WERI-Rb-1 (cell line): ENCODE results near the gene LRTM2.

Experiments
- DNase-seq: peaks from one replicate; pipeline ENCODE4 v3.0.0-alpha.2; 2020
- H3K27ac ChIP-seq: fragments of 250-450 bp; sonication (Bioruptor Pico); 2 replicates; pipeline ENCODE4 v1.5.1; 2020; ENCODE audit warnings: mild to moderate bottlenecking, moderate library complexity
- H3K27me3 ChIP-seq: fragments of 250-450 bp; sonication (Bioruptor Pico); 2 replicates; pipeline ENCODE4 v1.5.1; 2021; ENCODE audit warnings: mild to moderate bottlenecking, low read depth, moderate library complexity; ENCODE audit not compliant: insufficient read depth, severe bottlenecking
- H3K36me3 ChIP-seq: fragments of 250-450 bp; sonication (Bioruptor Pico); 2 replicates; pipeline ENCODE4 v1.5.1; 2020; ENCODE audit warnings: mild to moderate bottlenecking, moderate library complexity
- H3K4me3 ChIP-seq: 2 replicates; pipeline ENCODE4 v1.5.1; 2011; ENCODE audit warnings: low read depth, mild to moderate bottlenecking, control low read depth, low read length
- H3K9me3 ChIP-seq: fragments of 250-450 bp; sonication (Bioruptor Pico); 2 replicates; pipeline ENCODE4 v1.5.1; 2021; ENCODE audit warnings: mild to moderate bottlenecking, moderate library complexity; ENCODE audit not compliant: severe bottlenecking
- CTCF ChIP-seq: IDR thresholded peaks from 2 replicates; pipeline ENCODE4 v1.5.1; 2011; ENCODE audit warnings: low read depth, mild to moderate bottlenecking, control low read depth, inconsistent platforms, low read length

The LRTM2 gene

GRCh38 chr12:1820191-1820895, at the start of gene LRTM2:
TSS of gene LRTM2 (plus strand) at chr12:1820565. CDS start at chr12:1828149, 7,584 bp downstream.
- H3K27ac ChIP-seq: no peak within 1 kb of the TSS
- H3K27me3 ChIP-seq: no peaks in the 10 kb centered on the region
- DNase-seq: no peak
- TF ChIP-seq CTCF: no peak
- no peak within 1 kb of the TSS for H3K4me3 ChIP-seq
- no peaks in the 10 kb centered on the region for H3K9me3 ChIP-seq
- H3K36me3 ChIP-seq: no peaks in the 10 kb centered on the region

- Histone ChIP-seq H3K27me3 (no peaks in the 10 kb centered on the region), H3K9me3 (no peaks in the 10 kb centered on the region), H3K36me3 (peaks cover 18% of the 10 kb centered on the region), H3K4me3 (no peak overlapping the region), H3K27ac (no peak overlapping the region)
- DNase-seq: no peak
- TF ChIP-seq CTCF: no peak
These were observed 46.3 kb upstream of the LRTM2 start for GRCh38 chr12:1773937-1774655.

- Histone ChIP-seq H3K9me3 (no peaks in the 10 kb centered on the region), H3K27ac (peak overlapping the region; percentile 17; the same call in 1 of the 2 replicates), H3K36me3 (peaks cover 41% of the 10 kb centered on the region), H3K27me3 (no peaks in the 10 kb centered on the region), H3K4me3 (no peak overlapping the region)
- peak; percentile 36 for DNase-seq
- TF ChIP-seq CTCF: no peak
These were observed 44.0 kb upstream of the LRTM2 start for GRCh38 chr12:1776170-1776921.

- no peak for DNase-seq
- Histone ChIP-seq H3K4me3 (no peak overlapping the region), H3K27me3 (no peaks in the 10 kb centered on the region), H3K9me3 (no peaks in the 10 kb centered on the region), H3K27ac (no peak overlapping the region), H3K36me3 (peaks cover 39% of the 10 kb centered on the region)
- TF ChIP-seq CTCF: no peak
These were observed 42.6 kb upstream of the LRTM2 start for GRCh38 chr12:1777798-1778197.

- Histone ChIP-seq H3K36me3 (peaks cover 41% of the 10 kb centered on the region), H3K27ac (no peak overlapping the region), H3K9me3 (no peaks in the 10 kb centered on the region), H3K27me3 (no peaks in the 10 kb centered on the region), H3K4me3 (no peak overlapping the region)
- no peak for TF ChIP-seq CTCF
- DNase-seq: no peak
These were observed 41.5 kb upstream of the LRTM2 start for GRCh38 chr12:1778911-1779310.
